Heart left ventricle (tissue), 13 donors: ENCODE measurements around the gene ABHD1.

Experiments used
- POLR2A ChIP-seq, 2 donors: fragments of 450-650 bp; IDR thresholded peaks; one replicate each; pipeline ENCODE4 v1.6.1; 2017; ENCODE audit warnings: antibody characterized with exemption in 2 of 2, mild to moderate bottlenecking in 2 of 2, moderate library complexity in 2 of 2
- TF ChIP-seq, protein P1 (sequence below), 12 donors: fragments of 200-600 bp; sonication (generic) in 4 of 12; IDR thresholded peaks; one replicate each; pipeline versions ENCODE4 v1.5.0 to v1.8.0; 2018 to 2022; ENCODE audit warnings: antibody characterized with exemption in 12 of 12, mild to moderate bottlenecking in 5 of 12
- donor health status: ischemic (EF 13 %, LVEDD 7.1; RV severe dilation, severe dysfunction).
- donor health status: DM: no; HTN: yes; CAD: no.
- donor health status: DM: no; HTN: no; CAD: no.
- donor health status: ischemic (EF 25% LVEDD 6.9; RV normal size, moderate dysfunction).
- donor health status: ischemic (EF 25% LVEDD 5.7; RV mildly dilated, moderate dysfunction).
- donor health status: ischemic (EF 35%, LVEDD 5.7; RV mildly dilated, moderate dysfunction).
- donor health status: nonischemic (EF 11% LVEDD 7.7; RV severe dilation, severe dysfunction).
- donor health status: DM: yes; HTN: yes; CAD: no.
- donor health status: PGD.
- donor health status: ischemic (EF 29% LVEDD 5.4; RV normal size, mild dysfunction).
- donor health status: nonischemic (EF 23%, LVEDD 6.1; RV moderate dilation, normal function).

DNA sequence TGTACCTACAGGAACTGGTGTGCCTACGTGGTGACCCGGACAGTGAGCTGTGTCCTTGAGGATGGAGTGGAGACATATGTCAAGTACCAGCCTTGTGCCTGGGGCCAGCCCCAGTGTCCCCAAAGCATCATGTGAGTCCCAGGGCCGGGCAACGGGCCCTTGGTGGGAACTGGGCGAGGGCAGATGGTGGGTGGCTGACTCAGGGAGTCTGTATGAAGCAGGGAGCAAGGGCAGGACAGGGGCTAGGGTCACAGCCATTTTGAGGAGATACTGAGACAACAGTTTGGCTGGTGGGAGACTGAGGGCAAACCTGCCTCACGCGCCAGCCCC is 43.5 kb upstream of the ABHD1 start:
- TF ChIP-seq, protein P1, sequence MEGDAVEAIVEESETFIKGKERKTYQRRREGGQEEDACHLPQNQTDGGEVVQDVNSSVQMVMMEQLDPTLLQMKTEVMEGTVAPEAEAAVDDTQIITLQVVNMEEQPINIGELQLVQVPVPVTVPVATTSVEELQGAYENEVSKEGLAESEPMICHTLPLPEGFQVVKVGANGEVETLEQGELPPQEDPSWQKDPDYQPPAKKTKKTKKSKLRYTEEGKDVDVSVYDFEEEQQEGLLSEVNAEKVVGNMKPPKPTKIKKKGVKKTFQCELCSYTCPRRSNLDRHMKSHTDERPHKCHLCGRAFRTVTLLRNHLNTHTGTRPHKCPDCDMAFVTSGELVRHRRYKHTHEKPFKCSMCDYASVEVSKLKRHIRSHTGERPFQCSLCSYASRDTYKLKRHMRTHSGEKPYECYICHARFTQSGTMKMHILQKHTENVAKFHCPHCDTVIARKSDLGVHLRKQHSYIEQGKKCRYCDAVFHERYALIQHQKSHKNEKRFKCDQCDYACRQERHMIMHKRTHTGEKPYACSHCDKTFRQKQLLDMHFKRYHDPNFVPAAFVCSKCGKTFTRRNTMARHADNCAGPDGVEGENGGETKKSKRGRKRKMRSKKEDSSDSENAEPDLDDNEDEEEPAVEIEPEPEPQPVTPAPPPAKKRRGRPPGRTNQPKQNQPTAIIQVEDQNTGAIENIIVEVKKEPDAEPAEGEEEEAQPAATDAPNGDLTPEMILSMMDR (IDR thresholded peaks at IDR 0.05) = no peak
- TF ChIP-seq POLR2A (IDR thresholded peaks at IDR 0.05) = no peak
